EH (cell line): ENCODE measurements around the gene FITM1.

Experiments used
- DNase-seq: peaks from one replicate; pipeline ENCODE4 v3.0.0-alpha.2; 2015; ENCODE audit warnings: low read depth

The FITM1 gene

GRCh38 chr14:24139272-24139934, 8.9 kb downstream of the FITM1 start:
- no peak for DNase-seq

GRCh38 chr14:24141097-24141880, 10.8 kb downstream of the FITM1 start, which contains the start of gene EMC9:
EMC9 (minus strand) TSS chr14:24141591; CDS start chr14:24141304, 287 bp downstream.
- peak; percentile 100 for DNase-seq

GRCh38 chr14:24143511-24143910, 13.1 kb downstream of the FITM1 start:
- DNase-seq = peak; percentile 22

DNA sequence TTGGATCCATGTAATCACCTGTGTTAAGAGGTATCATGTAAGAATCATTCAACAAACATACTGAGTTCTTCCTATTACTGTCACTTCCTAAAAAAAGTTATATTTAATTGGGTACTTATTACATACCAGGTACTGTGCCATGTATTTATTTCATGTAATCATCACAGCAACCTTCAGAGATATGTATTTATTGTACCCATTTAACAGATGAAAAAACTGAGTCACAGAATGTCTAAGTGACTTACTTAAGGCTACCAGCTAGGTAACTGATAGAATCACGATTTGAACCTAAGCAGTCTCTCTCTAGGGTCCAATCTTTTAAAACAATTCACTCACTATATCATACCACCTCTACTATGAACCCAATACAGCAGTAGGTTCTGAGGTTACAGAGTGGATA, 14.0 kb downstream of the FITM1 start:
- DNase-seq = no peak

- no peak for DNase-seq
Measured at GRCh38 chr14:24145219-24145618, 14.8 kb downstream of the FITM1 start.

DNA sequence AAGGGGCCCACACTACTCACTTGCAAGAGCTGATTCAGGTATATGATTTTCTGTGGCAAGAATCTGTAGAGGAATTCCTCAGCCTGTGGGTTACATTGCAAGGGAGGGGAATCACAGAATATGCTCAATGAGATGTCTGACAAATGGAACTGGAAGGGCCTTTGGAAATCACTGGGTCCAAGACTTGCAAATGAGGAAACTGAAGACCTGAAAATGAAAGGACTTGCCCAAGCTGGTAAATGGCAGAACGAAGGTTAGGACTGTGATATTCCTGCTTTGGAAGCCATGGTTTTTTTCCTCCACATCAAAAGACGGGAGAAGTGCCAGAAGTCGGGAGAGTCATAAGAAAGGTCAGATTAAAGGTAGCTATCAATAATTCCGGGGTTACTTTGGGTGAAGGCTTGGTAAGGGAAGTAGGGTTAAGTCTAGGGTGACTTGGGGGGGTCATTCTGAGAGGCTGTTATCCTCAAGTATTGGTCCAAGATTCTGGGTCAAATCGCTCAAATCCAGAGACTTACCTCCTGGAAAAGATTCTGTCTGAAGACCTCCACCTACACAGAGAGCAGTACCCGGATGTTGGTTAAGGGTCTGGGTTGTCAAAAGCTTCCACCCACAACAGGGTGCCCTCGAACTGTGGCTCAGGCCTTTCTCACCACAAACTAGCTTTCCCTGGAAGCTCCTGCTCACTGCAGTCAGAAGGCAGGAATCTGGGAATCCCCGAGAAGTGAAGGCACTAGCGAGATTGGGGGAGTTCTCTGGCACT, 15.4 kb downstream of the FITM1 start:
- peak; percentile 16 for DNase-seq

GRCh38 chr14:24146453-24146977, 16.1 kb downstream of the FITM1 start, which contains the start of gene PSME2:
PSME2 (minus strand) TSS chr14:24146610; CDS start chr14:24146581, 29 bp downstream.
- peak; percentile 99 for DNase-seq

DNA sequence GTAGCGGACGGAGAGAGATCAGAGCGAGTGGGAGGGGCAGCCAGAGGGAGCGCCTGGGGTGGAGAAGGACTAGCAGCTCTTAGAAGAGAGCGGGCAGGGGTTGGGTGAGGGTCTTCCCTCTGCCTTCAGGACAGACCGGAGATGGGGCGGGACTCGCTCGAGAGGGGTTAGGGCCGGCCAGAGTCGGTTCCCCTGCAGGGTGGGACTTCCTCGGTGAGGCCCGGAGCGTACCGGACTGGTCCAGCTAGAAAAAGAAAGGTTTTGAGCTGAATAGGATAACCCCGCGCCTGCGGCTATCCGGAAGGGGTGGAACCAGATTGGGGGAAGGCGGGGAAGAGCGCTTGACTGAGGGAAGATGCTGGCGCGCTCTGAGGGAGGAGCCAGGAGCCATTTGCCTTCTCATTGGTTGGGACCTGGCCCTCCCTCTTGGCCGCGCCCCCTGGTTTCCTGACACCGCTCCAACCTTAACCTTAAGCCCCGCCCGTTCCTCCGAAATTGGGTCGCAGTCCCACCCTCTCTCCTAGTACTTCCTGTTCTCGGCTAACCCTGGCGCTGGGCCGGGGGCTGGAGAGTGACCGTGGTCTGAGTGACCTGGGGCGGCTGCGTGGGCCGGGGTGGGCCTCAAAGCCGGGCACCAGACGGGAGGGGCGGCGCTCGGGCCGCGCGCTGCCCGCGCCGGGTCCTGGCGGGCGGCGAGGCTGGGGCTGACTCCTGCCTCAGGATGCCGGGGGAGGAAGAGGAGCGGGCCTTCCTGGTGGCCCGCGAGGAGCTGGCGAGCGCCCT, 16.7 kb downstream of the FITM1 start, which contains the start of gene RNF31:
RNF31 (plus strand) TSS at position 521 of the 783 bp plus-strand sequence; CDS start at position 722, 201 bp downstream.
- DNase-seq = peak; percentile 99

DNA sequence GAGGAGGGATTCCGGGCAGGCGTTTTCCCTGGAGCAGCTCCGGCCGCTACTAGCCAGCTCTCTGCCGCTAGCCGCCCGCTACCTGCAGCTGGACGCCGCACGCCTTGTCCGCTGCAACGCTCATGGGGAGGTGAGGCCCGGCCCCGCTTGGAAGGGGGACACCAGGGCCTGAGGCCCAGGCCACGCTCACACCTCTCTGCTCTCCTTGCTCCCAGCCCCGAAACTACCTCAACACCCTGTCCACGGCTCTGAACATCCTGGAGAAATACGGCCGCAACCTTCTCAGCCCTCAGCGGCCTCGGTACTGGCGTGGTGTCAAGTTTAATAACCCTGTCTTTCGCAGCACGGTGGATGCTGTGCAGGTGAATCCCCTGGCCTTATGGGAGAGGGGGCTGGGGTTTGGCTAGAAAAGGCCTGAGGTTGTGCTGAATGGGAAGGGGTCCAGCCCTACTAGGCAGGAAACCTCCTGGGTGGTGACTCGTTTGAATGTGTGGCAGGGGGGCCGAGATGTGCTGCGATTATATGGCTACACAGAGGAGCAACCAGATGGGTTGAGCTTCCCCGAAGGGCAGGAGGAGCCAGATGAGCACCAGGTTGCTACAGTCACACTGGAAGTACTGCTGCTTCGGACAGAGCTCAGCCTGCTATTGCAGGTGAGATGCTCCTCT, 17.4 kb downstream of the FITM1 start:
- DNase-seq = no peak

DNA sequence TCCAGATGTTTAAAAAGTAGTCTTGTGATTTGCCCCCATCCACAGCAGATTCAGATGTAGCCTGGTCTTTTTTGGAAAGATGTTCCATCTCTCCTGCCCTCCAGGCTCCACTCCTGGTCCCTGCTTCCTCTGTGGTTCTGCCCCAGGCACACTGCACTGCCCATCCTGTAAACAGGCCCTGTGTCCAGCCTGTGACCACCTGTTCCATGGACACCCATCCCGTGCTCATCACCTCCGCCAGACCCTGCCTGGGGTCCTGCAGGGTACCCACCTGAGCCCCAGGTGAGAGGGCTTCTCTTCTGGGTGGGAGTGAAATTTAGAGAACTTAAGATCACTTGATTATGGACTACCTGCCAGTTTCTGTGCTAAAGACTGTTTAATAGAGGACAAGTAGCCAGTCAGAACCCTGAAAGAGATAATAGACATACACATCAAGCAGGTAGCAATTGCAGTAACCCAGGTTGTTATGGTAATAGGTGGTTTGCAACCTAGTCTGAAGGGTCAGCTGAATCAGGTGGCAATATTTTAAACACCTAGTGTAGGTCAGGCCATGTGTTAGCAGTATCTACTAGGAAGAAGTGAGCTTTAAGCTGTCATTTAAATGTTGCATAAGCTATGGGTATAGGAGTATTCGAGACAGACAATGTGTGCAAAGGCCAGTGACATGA, 19.0 kb downstream of the FITM1 start:
- no peak for DNase-seq

DNA sequence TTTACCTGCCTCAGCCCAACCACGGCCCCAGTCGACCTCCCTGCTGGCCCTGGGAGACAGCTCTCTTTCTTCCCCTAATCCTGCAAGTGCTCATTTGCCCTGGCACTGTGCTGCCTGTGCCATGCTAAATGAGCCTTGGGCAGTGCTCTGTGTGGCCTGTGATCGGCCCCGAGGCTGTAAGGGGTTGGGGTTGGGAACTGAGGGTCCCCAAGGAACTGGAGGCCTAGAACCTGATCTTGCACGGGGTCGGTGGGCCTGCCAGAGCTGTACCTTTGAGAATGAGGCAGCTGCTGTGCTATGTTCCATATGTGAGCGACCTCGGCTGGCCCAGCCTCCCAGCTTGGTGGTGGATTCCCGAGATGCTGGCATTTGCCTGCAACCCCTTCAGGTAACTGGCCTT, 19.6 kb downstream of the FITM1 start:
- no peak for DNase-seq

- no peak for DNase-seq
Measured at GRCh38 chr14:24150567-24150966, 20.1 kb downstream of the FITM1 start.

DNA sequence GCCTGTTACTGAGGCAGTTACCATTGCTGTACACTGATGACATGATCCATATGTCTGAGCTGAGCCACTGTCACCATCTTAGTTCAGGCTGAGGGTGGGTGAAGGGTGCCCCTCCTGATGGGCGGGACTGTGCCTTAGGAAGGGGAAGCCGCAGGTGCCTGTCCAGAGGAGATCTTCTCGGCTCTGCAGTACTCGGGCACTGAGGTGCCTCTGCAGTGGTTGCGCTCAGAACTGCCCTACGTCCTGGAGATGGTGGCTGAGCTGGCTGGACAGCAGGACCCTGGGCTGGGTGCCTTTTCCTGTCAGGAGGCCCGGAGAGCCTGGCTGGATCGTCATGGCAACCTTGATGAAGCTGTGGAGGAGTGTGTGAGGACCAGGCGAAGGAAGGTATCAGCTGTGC, 20.5 kb downstream of the FITM1 start:
- DNase-seq = no peak

- DNase-seq = no peak
Measured at GRCh38 chr14:24151404-24152080, 21.1 kb downstream of the FITM1 start.

DNA sequence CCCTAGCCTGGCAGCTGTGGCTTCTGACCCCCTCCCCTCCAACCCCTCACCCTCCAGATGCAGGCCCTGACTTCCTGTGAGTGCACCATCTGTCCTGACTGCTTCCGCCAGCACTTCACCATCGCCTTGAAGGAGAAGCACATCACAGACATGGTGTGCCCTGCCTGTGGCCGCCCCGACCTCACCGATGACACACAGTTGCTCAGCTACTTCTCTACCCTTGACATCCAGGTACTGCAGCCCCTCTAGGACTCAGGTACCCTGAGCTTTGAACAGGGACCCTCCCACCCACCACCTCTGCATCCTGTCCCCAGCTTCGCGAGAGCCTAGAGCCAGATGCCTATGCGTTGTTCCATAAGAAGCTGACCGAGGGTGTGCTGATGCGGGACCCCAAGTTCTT, 24.6 kb downstream of the FITM1 start:
- DNase-seq = no peak

DNA sequence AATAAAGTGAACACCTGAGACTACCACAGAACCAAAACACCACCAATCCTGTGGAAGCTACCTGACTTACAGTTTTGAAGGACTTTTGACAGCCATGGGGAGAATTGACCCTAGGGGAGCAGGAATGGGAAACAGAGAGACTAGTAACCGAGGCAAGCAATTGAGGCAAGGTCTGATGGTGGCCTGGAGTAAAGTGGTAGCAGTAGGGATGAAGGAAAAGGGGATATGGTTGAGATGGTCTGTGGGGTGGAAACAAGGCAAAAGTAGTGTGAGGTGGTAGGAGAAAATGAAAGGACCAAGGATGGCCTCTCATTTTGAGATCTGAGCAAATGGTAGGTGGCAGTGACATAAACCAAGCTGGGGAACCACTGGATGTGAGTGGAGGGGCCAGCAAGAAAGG, 26.4 kb downstream of the FITM1 start:
- DNase-seq = no peak

- no peak for DNase-seq
Measured at GRCh38 chr14:24157331-24157730, 26.9 kb downstream of the FITM1 start.

DNA sequence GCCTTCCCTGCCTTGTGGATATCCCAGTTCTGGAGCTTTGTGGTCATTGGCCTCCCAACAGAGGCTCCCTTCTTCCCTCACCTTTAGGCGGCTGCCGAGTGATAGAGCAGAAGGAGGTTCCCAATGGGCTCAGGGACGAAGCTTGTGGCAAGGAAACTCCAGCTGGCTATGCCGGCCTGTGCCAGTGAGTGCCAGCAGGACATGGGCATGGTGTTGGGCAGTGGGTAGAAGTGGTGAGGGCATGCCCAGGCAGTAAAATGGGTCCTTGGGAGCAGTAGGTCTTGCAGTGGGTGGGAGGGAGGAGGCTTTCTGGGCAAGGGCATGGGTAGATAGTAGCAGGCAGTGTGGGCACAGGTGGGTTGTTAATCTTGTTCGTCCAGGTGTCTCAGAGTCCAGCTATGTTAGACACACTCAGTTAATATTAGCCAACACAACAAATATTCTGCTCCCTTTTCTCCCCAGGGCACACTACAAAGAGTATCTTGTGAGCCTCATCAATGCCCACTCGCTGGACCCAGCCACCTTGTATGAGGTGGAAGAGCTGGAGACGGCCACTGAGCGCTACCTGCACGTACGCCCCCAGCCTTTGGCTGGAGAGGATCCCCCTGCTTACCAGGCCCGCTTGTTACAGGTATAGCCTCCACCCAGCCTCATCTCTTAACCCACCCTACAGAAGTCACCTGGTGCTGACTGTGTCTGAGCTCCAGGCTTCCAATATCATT, 29.5 kb downstream of the FITM1 start:
- DNase-seq = no peak

DNA sequence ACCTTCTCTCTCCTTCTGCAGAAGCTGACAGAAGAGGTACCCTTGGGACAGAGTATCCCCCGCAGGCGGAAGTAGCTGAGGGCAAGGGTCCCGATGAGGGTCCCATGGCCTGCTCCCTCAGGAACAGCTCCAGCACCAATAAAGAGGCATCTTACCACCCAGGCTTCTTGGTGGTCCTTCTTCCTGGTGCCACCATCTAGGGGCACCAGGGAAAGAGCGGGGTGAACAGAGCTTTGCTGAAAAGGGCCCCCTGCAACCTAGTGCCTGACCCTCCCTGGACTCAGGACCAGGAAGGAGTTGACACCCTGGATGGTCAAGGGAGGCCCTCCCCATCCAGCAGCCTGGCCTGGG, 30.0 kb downstream of the FITM1 start:
- DNase-seq = no peak
